LoVo (cell line): ENCODE measurements around the gene EEIG1.

Source experiments
- DNase-seq: peaks from one replicate; pipeline ENCODE4 v3.0.0-alpha.2; 2016; ENCODE audit warnings: low spot score

The EEIG1 gene

DNA sequence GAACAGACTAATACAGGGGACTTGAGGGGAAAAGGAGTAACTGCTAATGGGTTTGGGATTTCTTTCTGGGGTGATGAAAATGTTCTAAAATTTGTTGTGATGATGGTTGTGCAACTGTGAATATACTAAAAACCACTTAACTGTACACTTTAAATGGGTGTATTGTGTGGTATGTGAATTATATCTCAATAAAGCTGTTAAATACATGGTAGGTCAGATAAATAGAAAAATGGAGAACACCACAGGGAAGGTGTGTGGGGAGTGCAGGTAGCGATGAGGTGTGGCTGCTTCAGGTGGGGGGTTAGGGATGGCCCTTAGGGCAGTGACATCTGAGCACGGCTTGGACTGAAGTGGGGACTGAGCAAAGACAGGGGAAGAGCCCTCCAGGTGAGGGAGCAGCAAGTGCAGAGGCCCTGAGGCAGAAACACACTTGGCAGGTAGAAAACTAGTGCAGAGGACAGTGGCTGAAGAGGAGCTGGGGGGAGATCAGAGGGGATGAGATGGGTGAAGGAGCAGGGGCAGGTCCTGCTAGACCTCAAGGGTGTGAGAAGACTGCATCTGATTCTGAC lies 20.9 kb downstream of the EEIG1 start:
- no peak for DNase-seq

DNA sequence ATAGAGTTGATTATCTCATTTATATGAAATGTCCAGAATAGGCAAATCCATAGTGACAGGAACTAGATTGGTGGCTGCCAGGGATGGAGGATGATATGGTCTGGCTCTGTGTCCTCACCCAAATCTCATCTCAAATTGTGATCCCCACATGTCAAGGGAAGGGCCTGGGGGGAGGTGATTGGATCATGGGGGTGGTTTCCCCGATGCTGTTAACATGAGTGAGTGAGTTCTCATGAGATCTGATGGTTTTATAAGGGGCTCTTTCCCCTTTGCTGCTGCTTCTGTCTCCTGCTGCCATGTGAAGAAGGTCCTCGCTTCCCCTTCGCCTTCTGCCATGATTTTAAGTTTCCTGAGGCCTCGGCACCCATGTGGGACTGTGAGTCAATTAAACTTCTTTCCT lies 21.4 kb downstream of the EEIG1 start:
- DNase-seq, result no peak

DNA sequence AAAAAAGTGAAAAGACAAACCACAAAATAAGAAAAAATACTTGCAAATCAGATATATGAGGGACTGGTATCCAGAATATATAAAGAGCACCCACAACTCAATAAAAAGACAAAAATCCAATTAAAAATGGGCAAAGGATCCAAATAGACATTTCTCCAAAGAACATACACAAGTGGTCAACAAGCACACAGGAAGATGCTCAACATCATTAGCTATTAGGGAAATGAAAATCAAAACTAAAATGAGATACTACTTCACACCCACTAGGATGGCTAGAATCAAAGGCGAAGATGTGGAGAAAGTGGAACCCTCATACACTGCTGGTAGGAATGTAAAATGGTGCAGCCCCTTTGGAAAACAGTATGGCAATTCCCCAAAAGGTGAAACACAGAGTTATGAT lies 22.1 kb downstream of the EEIG1 start:
- DNase-seq, result no peak

DNA sequence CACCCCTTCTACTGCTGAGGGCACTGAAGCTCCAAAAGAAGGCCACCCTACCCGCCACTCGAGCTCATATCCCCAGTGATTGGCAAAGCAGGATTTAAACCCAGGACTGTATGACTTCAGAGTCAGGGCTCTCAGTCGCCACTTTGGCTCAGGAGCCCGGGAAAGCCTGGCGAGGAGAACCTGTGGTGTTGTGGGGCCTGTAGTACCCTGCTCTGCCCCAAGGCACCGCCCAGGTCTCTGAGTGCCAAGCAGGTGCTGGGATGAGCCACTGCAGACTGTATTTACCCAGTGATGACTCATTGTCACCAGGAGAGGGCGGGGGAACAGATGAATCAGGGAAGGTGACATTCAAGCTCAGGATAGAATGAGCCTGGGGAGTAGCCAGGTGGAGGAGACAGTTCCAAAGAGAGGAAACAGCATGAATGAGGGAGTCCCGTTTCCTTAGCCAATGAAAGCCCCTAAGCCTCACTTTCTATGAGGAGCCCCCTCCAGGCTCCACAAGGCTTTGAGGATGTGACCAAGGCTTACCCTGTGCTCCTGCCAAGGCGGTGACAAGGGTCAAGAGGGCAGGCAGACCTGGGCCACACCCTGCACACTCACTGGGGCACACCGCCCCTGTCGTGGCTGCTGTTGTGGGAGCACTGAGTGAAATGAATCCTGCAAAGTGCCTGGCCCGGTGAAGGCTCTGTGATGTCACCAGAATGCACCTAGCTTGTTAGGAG lies 25.3 kb downstream of the EEIG1 start:
- DNase-seq, result peak; percentile 95

DNA sequence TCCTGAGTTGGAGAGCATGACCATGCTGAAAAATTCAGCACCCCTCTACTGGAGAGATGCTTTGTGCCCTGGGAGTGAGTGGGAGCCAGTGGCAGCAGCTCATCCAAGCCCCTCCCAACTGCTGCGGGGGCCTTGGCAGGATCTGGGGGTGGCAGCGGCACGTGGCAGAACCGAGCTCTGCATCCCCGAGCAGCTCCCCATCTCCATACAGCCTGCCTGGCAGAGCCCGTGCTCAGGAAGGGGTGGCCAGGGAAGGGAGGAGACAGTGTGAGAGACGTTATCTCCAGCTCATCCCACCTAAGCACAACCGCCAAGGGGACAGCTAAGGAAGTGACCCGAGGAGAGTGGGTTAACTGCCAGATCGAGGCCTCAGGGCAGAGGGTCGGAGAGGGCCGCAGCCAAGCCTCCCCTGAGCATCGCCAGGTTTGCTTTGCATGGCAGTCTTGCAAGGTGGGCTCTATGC lies 25.9 kb downstream of the EEIG1 start:
- no peak for DNase-seq

DNA sequence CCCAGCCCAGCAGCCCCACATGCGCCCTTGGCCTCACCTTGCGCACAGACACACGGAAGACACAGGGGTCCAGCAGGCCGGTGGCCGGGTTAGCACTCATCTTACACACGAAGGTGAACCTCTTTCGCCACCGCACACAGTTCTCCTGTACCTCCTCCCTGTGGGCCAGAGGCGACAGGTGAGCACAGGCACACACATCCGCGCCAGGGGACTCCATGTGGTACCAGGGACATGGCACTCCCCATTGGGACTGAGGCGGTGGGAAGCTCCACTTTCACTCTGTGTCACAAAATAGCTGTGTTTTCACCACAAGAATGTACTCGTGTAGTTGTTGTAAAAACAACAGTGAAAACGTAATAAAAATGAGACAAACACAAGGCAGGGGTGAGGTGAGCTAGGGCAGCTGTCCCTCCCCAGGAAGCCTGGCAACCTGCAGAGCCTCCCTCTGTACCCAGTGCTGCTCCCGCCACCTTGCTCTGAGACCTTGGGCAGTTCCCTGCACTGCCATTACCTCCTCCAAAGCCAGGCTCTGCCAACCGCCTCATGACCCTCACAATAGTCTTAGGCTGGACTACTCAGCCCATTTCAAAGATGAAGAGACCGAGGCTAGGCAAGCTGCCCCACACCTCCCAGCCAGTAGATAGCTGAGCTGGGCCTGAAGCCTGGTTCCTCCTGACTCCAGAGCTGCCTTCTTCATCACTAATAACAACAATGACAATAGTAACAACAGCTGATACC lies 26.9 kb downstream of the EEIG1 start:
- no peak for DNase-seq

DNA sequence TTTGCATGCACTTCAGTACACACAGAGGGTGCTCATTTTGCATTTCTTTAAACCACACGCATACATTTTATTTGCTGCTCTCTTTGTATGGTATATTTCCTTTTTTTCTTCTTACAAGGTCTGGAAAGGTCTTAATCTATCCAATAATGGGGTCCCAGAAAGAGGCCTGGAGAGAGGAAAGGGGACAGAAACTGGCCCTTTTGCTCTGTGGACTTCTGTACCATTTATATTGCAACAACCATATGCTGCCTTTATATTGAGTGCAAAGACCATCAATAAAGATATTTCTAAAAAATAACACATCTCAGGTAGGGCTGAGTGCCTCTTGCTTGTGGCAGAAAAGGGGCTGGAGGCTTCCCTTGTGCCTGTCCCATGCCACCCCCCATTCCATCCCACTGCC lies 27.6 kb downstream of the EEIG1 start:
- no peak for DNase-seq

DNA sequence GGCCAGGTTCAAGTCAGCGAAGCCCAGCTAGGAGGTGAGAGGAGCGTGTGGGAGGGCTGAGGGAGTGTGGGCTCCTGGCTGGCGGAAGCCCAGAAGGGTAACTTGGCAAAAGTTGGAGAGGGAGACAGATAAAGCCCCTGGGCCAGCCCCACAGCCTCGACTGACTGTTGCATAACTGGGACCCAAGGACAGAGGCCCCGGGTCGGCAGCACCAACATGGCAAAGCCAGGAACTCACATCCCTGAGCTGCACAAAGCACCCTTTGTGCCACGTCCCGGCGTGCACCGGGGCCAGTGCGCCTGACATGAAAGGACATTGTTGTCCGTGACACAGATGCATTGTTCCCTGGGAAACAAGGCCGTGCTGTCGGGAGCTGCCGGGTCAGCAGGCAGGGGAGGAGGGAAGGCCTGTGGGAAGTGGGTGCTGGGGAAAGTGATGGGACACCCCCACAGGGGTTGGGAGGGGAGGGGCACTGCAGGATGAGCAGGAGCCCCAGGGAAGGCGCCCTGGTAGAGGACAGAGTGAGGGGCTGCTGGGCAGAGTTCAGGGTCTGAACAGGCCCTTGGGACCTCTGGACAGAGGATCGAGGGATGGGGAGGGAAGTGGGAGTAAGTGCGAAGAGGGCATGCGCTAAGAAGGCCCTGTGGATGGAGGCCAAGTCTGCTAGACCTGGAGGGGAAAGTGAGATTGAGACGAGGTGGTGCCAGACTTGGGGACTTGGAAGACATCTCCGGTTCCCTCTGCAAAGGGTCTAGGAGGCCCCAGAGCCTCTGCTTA lies 30.1 kb downstream of the EEIG1 start:
- DNase-seq, result no peak

DNA sequence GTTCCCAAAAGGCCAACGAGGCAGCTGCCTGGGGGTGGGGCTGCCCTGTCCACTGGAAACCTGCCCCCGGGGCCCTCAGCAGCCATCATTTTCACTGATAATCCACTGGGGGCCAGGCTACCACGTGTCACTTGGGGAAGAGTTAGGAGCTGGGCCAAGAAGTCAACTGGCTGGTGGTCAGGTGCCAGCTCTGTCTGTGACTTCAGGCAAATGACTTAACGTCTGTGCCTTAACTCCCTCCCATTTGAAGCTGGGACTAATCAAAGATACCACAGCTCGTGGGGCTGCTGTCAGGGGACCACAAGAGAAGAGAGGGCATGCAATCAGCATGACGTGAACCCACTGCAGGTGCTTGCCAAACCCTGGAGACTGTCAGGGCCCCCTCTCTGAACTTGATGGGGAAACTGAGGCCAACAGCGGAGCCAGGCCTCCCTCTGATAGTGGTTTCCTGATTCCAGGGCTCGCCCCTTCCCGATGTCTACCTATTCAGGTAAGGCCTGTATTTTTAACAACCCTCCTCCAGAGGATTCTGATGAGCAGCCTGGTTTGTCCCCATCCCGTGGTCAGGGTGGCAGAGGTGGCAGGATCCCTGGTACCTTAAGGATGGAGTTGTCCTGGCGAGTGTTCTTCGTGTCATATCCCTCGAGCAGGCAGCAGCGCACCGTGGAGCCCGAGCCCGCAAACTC lies 30.8 kb downstream of the EEIG1 start:
- DNase-seq, result no peak

DNA sequence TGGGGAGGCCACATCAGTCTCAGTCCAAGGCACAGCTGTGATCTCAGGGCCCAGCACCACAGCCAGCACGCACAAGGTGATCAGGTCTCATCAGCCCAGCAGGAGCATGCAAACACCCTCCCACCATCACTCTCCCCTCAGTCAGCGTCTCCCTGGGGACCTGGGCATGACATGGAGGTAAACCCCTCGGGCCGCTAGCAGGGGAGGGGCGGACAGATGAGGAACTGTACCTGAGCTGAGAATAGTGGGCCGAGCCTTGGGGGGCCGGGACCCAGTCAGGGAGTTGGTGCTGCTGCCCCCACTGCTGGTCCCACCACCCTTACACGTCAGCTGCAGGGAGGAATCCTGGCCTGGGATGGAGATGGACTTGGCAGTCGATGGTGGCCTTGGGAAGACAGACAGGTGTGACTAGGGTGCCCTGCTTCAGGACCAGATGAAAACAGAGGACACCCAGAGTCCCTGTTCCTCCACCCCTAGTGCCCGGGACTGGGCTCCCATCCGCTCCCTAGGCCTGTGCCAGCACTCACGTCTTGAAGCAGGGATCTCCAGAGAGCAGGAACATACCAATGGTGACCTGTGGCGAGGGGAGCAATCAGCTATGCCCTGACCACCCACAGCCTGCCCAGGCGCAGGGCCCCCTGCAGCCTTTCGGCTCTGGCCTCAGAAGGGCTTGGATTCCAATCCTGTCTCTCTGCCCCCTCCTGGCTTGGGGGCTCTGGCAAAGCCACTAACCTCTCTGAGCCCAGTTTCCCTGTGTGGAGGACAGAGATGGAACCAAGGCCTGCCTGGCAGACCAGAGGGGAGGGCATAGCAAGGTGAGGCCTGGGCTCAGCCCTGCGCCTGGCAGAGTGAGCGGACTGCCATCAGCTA lies 32.7 kb downstream of the EEIG1 start:
- no peak for DNase-seq

DNA sequence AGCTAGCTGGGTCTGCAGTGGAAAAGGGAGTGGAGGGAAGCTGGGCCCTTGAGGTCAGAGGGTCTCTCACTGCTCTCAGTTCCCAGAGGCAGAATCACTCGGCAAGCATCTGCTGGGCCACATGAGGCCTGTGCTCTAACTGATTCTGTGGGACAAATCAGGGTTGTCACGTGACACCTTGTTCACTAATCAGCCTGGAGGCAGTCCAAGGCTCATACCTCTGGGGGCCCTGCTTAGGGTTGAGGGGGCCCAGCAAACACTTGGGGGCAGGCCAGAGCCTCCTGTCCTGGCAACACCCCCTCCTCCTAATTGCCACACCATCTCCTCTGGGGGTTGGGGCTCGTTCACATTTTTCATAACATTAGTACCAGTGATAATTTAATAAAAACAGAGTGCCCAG lies 34.1 kb downstream of the EEIG1 start:
- no peak for DNase-seq

DNA sequence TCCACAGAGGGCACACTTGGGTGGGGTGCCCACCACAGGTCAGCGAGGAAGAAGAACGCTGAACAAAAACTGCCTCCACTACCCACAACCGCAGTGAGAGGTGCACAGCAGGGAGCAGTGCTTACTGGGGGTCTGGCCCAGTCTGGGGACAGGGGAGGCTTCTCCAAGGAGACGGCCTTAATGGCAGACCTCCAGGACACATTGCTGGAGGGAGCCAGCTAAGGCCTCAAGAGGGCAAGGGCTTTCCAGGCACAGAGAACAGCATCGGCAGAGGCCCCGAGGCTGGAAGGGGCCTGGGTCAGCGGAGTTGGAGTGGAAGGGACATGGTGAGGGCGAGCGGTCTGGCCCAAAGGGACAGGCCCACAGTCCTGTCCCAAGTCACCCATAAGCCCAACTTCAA lies 34.8 kb downstream of the EEIG1 start:
- DNase-seq, result no peak

DNA sequence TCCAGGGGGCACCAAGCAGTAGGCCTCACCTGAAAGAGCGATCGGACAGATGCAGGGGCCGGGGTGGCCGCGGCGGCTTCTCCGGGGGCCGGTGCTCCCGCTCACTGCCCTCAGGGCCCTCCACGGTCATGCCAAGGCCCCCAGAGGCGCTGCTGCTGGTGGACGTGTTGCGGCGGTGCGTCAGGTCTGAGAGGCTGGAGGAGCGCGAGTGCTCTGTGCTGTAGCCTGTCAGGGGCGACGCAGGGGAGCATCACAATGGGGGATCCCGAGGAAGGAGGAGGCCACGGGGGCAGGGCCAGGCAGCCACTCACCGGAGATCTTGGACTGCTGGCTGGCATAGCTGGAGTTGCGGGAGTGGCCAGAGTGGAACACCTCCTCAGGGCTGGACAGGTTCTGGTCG lies 35.5 kb downstream of the EEIG1 start:
- DNase-seq, result no peak

DNA sequence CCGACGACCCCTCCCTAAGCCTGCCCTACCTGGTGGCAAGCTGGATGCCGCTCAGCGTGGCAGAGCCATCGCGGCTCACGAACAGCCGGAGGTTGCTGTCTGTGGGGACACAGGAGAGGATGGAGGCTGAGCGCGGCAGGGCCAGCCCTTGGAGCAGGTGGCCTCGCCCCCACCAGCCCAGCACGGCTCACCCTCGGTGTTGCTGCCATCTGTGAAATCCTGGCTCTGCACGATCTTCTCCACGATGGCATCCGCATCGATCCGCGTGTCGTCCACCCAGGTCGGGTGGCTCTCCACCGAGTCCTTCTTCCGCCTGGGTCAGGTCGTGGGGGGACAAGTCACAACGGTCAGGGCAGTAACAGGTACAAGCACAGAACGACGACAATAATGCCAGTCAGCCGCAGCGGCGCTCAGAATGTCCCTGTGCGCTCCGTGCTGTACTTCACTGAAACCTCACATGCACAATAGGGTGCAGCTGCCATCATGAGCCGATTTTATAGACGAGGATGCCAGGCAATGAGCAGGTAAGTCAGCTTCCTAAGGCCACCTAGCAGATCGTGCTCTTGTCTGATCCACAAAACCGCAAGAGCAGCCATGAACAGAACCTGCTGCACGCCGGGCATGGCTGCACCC lies 36.1 kb downstream of the EEIG1 start:
- no peak for DNase-seq

DNA sequence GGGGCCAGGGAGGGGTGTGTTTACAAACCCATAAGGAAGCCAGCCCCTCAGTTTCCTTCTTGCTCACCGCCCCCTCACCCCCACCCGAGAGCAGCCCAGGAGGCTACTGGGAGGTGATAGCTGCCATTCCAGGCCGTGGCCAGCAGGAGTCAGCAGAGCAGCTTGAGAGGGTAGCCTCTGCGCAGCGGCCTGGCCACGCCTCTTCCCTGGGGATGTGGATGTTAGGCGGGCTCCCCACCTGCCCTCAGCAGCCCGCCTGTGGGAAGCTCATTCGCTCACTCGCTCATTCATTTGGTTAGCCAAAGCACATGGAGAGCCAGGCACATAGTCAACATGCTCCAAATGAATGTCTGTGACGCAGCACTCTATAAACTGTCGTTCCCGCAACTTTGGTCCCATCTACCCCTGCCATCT lies 37.1 kb downstream of the EEIG1 start:
- no peak for DNase-seq

DNA sequence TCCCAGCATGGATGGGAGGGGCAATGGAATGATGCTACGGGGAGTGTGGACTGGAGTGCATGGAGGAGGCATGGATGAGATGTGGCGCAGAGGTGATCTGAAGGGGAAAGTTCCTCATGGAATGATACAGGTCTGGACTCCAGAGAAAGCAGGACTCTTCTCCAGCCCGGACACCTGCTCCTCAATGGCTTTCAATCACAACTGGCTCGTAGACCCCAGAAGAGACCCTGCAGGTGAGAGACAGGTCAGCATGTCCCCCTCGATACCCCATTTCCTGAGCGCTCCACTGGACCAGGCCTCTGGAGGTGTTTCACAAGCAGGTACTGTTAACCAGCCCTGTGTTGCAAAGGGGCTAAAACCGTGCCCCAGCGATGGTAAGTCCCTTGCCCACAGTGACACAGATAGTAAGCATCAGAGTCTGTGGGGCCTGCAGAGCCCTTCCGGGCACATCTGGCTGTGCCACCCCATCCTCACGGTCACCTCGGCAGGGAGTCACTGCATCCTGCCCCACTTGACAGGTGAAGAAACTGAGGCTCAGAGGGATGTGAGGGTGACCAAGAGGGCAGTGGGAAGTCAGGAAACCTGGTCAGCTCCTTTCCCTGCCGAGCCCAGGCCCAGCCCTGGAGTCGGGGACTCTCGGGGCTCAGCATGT lies 37.7 kb downstream of the EEIG1 start:
- no peak for DNase-seq

DNA sequence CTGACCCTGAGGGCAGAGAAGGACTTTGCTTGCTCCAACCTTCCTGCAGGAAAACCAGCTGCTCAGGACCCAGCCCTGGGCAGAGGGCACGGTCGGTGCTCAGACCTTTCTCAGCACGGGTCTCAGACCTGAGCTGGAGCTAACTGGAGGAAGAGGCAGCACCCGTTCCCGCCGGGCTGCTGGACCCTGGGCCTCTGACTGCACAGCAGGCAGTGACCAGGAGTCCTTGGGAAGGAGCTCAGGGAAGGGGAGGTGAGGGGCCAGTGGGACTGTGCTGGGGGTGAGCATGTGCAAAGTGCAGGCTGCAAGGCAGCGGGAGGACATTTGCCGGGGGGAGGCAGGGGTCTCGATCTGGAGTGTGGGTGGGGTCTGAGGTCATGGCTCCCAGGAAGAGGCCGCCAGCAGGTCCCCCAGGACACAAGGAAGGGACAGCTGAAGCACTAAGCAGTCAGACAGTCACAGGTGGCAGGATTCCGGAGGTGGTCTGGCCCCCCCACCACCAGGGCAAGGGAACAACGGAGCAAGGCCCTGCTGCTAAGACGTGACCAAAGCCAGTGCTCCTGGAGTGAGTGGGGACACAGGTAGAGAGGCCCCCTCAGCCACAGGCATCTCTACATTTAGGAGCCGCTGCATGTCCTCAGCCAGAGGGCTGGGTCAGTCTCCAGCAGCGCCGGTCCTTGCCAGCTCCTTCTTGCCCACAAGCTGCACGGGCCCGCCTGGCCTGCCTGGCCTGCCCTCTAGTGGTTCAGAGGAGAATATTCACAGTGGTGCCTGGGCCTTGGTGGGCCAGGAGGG lies 38.4 kb downstream of the EEIG1 start:
- peak; percentile 41 for DNase-seq

DNA sequence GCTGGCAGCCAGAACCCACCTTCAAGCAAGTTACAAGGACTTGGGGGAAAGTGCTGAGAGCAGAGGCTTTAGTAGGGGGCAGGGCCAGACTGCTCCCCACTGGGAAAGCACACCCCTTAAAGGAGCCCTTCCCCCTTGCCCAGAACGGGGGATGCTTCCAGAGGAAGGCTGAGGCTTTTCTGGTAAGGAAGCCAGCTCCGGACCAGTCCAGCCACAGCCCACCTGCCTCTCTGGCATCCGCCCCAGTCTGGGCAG lies 38.9 kb downstream of the EEIG1 start:
- DNase-seq, result no peak
